Astrocyte (in vitro differentiated cells and primary cell): Measurements from ENCODE around the gene PSORS1C1. TPM values are rescaled to one million over a fixed set of nuclear protein-coding genes. Genes with fewer than 3 reads are reported as not detected.

Experiments
- total RNA-seq: library from RNA; stranded (reverse); gene quantifications from 2 replicates; pipeline ENCODE4 v1.2.1, GENCODE V29; 2021

PSORS1C1 gene
- total RNA-seq, 1 donor from 2014 or later, result 9.2 TPM

Other genes with a start within 250 kb of the PSORS1C1 start
- 144 and 156 TPM in 2 replicates for gene DDR1, start 230.3 kb upstream of the PSORS1C1 start, total RNA-seq
- gene GTF2H4, start 206.6 kb upstream of the PSORS1C1 start, total RNA-seq, result 34.3 and 41.3 TPM in 2 replicates
- 19.8 and 21.6 TPM in 2 replicates for gene VARS2, start 200.6 kb upstream of the PSORS1C1 start, total RNA-seq
- not detected in 2 replicates for gene SFTA2, start 182.6 kb upstream of the PSORS1C1 start, total RNA-seq
- gene MUCL3, start 173.8 kb upstream of the PSORS1C1 start, total RNA-seq, result not detected in 2 replicates
- not detected in 2 replicates for gene MUC21, start 131.1 kb upstream of the PSORS1C1 start, total RNA-seq
- 0.05 TPM in 1 of 2 replicates, not detected in the other for gene MUC22, start 104.3 kb upstream of the PSORS1C1 start, total RNA-seq
- gene C6orf15, start 2.2 kb upstream of the PSORS1C1 start, total RNA-seq, result 4.6 and 6.4 TPM in 2 replicates
- gene CDSN, start 5.6 kb downstream of the PSORS1C1 start, total RNA-seq, result 0.22 and 0.27 TPM in 2 replicates
- gene PSORS1C2, start 24.3 kb downstream of the PSORS1C1 start, total RNA-seq, result not detected in 2 replicates
- 10.2 and 11.5 TPM in 2 replicates for gene CCHCR1, start 43.0 kb downstream of the PSORS1C1 start, total RNA-seq
- gene TCF19, start 43.8 kb downstream of the PSORS1C1 start, total RNA-seq, result 1.5 and 2.5 TPM in 2 replicates
- gene POU5F1, start 55.9 kb downstream of the PSORS1C1 start, total RNA-seq, result 5.4 and 6.3 TPM in 2 replicates
- gene HLA-C, start 157.3 kb downstream of the PSORS1C1 start, total RNA-seq, result 587 and 786 TPM in 2 replicates
- 1,493 and 2,082 TPM in 2 replicates for gene HLA-B, start 242.4 kb downstream of the PSORS1C1 start, total RNA-seq